UCSD-AML1 (cell line): ENCODE data around the gene FKBP15.
"Not testable (repeated sequence)": the region's sequence is repeated elsewhere in the genome, so short reads cannot be mapped to it uniquely, and the experiment has no call there.

Experiments
- DNase-seq: peaks from one replicate; lab custom pipeline; 2025; ENCODE audit not compliant: unreplicated experiment; lab: John Stamatoyannopoulos, UW

FKBP15 gene, protein sequence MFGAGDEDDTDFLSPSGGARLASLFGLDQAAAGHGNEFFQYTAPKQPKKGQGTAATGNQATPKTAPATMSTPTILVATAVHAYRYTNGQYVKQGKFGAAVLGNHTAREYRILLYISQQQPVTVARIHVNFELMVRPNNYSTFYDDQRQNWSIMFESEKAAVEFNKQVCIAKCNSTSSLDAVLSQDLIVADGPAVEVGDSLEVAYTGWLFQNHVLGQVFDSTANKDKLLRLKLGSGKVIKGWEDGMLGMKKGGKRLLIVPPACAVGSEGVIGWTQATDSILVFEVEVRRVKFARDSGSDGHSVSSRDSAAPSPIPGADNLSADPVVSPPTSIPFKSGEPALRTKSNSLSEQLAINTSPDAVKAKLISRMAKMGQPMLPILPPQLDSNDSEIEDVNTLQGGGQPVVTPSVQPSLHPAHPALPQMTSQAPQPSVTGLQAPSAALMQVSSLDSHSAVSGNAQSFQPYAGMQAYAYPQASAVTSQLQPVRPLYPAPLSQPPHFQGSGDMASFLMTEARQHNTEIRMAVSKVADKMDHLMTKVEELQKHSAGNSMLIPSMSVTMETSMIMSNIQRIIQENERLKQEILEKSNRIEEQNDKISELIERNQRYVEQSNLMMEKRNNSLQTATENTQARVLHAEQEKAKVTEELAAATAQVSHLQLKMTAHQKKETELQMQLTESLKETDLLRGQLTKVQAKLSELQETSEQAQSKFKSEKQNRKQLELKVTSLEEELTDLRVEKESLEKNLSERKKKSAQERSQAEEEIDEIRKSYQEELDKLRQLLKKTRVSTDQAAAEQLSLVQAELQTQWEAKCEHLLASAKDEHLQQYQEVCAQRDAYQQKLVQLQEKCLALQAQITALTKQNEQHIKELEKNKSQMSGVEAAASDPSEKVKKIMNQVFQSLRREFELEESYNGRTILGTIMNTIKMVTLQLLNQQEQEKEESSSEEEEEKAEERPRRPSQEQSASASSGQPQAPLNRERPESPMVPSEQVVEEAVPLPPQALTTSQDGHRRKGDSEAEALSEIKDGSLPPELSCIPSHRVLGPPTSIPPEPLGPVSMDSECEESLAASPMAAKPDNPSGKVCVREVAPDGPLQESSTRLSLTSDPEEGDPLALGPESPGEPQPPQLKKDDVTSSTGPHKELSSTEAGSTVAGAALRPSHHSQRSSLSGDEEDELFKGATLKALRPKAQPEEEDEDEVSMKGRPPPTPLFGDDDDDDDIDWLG

DNA sequence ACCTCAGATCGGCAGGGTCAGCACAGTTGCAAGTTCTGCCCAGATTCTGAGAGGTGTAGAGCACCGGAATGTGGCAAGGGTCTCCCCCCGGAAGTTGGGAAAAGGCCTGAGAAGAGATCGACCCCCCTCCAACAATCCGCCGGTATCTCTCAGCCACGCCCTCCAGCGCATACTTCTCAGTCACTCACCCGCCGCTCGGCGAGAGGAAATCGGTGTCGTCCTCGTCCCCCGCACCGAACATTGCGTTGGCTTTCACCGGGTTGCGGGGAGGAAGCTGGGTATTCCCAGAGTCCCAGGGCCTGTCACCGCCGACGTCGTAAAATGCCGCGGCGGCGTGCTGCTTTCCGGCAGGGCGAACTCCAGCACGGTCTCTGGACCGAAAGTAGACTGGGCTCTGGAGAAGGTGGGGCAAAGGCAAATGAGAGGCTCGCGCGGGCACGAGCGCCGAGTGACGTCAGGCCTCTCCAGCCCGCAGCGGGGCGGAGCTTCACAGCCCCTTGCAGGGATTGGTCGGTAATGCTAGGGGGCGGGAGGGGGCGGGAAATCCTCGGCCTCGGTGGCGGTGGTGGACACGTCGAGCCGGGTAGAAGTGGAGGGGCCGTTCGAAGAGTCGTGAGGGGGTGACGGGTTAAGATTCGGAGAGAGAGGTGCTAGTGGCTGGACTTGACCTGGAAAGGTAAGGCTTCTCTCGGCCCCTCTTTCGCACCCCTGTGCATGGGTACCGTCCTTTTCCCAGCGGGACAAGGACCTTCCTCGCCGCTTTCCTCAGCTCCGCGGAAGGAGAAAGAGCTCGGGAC lies at the start of gene FKBP15, which contains the start of gene SLC31A1:
Gene FKBP15, minus strand, starts transcription at position 275 of the 797 bp plus-strand sequence. Its CDS starts 34 bp downstream, at position 241.
Gene SLC31A1, plus strand, starts transcription at position 542 of the 797 bp plus-strand sequence. CDS start 34,605 bp downstream, outside the sequence.
- peak; percentile 98 for DNase-seq

DNA sequence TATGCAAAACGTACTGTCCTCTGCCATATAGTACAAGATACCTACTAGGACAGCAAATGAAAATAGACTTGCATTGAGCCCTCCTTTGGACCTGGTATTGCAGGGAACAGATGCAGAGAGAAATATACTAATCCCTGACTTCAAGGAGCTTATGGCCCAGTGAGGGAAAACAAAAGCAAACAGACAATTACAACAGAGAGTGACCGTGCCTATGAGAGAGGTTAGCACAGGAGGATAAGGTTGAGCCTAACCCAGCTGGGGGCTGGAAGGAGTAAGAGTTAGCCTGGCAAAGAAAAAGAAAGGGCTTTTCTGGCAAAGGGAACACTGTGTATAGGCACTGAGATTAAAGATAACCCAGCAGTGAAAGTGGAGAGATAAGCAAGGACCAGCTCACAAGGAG lies 48.8 kb upstream of the FKBP15 start:
- DNase-seq: no peak

GRCh38 chr9:113269355-113269754 lies 48.3 kb upstream of the FKBP15 start:
- DNase-seq: no peak

DNA sequence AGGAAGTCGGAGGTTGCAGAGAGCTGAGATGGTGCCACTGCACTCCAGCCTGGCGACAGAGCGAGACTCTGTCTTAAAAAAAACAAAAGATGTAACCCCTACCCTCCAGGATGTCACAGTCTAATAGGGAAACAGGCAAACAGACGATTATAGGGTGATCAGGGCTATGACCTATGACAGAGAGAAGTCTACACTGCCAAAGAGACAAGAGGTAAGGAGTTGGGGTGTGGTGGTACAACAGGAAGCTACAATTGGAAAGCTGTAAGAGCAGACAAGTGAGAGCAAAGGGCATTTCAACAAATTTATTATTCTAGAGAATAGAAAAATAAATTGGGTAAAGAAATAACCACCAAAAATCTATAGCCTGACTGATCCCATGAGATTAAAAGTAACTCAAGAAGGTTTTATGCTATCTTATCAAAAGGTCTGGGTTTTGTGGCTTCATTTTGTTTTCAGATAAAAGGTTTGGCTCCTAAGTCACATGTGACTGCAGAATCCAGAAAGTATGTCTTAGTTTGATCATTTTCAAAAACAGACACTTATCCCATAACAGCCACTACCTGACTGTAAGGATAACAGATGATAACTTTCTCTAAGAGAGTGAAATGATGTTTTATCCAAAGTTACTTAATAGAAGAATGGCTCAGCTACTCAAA lies 47.0 kb upstream of the FKBP15 start:
- DNase-seq: no peak

DNA sequence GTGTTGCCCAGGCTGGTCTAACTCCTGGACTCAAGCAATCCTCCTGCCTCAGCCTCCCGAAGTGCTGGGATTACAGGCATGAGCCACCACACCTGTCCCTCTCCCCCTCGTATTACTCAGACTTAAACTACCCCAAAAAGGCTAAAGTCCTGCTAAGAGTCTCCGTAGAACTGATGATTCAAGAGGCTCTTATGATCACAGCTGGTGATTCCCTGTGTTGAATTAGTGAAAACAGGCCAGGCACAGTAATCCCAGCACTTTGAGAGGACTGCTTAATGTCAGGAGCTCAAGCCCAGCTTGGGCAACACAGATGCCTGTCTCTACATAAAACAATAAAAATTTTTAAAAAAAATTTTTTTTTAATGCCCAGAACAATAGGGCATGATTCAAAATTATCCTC lies 45.1 kb upstream of the FKBP15 start:
- DNase-seq: no peak

GRCh38 chr9:113261917-113262671 lies 41.0 kb upstream of the FKBP15 start:
- DNase-seq: no peak

DNA sequence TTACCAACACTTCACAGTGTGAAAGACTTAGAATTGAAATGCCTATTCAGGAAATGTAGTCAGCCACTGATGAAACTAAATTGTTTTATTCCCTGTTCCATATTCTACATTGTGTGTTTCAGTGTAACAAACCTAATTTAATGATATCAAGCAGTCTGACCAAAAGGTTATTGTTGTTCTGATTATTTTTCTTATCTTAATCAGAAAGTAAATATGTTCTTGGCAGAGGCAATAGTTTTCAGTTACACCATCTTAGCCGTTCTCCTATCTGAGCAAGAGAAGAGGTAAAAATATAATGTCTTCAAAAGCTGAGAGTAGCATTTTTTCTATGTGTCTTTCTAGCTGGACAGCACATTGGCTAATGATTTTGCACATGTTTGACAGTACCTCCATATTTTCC lies 37.2 kb upstream of the FKBP15 start:
- DNase-seq: no peak

- DNase-seq: no peak
Observed at GRCh38 chr9:113257863-113258262, 36.8 kb upstream of the FKBP15 start.

GRCh38 chr9:113255438-113255837 lies 34.4 kb upstream of the FKBP15 start:
- no peak for DNase-seq

- DNase-seq: no peak
Observed at GRCh38 chr9:113254991-113255390, 33.9 kb upstream of the FKBP15 start.

DNA sequence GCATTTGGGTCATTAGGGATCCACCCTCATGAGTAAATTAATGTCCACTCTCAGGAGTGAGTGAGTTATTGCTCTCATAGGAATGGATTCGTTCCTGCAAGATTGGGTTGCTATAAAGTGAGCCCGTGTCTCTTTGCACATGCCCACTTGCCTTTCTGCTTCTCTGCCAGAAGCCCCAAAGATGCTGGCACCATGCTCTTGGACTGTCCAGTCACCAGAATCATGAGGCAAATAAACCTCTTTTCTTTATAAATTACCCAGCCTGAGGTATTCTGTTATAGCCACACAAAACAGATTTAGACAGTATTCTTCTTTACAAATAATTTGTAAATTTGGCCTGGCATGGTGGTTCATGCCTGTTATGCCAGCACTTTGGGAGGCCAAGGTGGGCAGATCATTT lies 29.7 kb upstream of the FKBP15 start:
- no peak for DNase-seq

DNA sequence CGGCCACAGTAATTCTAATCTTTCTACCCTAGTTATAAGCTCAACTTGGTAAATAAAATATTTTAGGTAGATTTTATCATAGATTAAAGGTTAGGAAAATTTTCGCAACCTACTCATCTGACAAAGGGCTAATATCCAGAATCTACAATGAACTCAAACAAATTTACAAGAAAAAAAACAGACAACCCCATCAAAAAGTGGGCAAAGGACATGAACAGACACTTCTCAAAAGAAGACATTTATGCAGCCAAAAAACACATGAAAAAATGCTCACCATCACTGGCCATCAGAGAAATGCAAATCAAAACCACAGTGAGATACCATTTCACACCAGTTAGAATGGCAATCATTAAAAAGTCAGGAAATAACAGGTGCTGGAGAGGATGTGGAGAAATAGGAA lies 28.6 kb upstream of the FKBP15 start:
- not testable (repeated sequence) for DNase-seq

DNA sequence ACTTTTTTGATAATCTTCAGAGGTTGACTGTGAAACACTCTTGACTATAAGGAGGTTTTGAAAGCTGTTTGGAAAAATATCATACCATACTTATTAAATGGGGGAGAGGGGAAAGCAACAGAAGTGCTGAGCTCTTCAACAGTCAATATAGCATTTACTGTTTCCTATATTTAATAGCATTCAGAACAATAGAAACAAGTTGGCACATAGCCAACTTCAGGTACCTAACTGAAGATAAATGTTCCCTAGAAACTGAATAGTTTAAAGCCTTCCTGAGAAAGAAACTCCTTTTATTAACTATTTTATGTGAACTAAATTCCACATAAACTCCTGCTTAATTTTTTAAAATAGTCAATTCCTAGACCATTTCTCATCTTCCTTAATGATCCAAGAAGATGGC lies 26.6 kb upstream of the FKBP15 start:
- no peak for DNase-seq

DNA sequence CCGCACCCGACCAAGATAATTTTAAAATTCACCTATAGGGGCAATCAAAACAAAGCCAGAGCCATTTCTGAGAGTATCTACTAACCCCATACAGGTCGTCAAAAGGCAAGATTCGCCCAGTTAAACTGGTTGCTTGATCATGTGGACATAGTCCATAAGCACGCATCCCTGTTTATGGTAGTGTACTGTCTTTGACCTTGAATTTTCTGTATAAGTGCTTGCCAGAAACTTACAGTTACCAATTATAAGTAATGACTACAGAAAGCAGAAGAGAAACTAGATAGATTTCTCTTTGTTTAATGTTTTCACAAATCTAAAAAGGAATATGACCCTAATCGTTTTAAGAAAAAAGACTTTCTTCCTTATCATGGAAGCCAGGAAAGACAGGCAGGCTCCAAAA lies 25.9 kb upstream of the FKBP15 start:
- DNase-seq: no peak

DNA sequence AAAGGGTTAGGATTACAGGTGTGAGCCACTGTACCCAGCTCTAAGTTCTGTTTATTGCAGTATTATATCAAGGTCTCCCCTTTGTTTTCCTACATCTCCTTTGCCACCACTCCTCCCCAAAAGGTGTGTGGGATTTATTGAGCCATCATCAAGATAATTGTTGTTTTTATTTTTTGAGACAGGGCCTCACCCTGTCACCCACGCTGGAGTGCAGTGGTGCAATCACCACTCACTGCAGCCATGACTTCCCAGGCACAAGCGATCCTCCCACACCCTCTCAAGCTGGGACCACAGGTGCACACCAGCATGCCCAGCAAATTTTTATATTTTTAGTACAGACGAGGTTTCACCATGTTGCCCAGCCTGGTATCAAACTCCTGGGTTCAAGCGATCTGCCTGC lies 24.8 kb upstream of the FKBP15 start:
- DNase-seq: no peak

- DNase-seq: no peak
Observed at GRCh38 chr9:113244556-113244955, 23.5 kb upstream of the FKBP15 start.

GRCh38 chr9:113241161-113241560 lies 20.1 kb upstream of the FKBP15 start:
- DNase-seq: no peak

GRCh38 chr9:113238859-113239232 lies 17.8 kb upstream of the FKBP15 start:
- no peak for DNase-seq

DNA sequence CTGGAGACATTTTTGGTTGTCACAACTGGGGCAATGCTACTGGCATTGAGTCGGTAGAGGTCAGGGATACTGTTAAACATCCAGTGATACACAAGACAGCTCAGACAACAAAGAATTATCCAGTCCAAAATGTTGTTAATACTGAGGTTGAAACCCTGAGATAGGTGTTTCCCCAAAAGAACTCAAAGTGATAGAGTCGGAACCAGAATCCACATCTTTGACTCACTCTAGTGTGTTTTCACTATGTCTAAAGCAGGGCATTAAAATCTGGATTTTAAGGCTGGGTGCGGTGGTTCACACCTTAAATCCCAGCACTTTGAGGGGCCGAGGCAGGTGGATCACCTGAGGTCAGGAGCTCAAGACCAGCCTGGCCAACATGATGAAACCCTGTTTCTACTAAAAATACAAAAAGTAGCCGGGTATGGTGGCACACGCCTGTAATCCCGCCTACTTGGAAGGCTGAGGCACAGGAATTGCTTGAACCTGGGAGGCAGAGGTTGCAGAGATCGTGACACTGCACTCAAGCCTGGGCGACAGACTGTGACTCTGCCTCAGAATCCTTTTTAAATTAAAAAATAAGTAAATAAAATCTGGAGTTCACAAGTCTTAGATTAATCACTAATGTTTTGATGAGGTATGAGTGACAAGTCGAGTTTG lies 17.3 kb upstream of the FKBP15 start:
- no peak for DNase-seq
